GM10266 (cell line): Measurements from ENCODE around the gene EDN2.

ENCODE experiments used
- DNase-seq: peaks from one replicate; pipeline ENCODE4 v3.0.0; 2012; ENCODE audit errors: extremely low spot score
- CTCF ChIP-seq: IDR thresholded peaks from 2 replicates; pipeline ENCODE4 v1.5.1; 2012; ENCODE audit warnings: mild to moderate bottlenecking, low read depth; ENCODE audit not compliant: control insufficient read depth, insufficient read depth; ENCODE audit errors: missing control alignments

The EDN2 gene

DNA sequence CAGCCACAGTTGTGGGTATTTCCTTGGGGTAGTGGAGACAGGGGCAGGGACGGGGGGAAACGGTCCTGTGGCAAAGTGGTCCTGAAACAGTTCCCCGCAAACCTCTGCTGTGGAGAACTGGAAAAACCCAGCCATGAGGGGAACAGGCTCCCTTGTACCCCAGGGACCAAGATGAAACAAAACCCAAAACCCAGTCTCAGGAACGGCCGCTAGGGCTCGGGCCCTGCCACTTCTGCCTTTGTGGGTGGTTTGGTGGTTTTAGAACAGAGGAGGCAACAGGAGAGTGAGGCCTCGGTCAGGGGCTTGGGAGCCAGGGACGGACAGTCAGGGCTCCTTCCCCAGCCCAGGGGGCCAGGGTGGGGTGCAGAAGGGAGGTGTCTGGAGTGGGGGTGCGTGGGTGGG lies 24.8 kb upstream of the EDN2 start:
- peak; percentile 58 for DNase-seq
- TF ChIP-seq CTCF = no peak

GRCh38 chr1:41508290-41508689 lies 23.8 kb upstream of the EDN2 start:
- TF ChIP-seq CTCF = no peak
- no peak for DNase-seq

DNA sequence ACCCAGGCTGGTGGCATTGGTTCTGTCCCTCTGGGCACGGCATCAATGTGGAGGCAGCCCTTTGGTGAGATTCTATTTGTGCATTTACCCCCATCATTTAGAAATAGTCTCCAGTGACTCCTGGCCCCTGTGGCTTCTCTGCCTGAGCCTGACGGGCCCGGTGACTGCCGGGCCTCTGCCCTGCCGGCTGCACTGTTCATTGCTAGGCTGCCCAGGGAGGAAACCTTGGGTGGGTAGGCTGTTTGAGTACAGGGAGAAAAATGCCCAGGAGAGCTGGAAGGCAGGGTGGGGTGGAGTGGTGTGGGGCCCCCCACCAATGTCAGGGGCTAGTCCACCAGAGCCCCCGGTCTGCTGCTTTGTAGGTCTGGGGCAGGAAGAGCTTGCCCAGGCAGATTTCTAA lies 23.4 kb upstream of the EDN2 start:
- DNase-seq = no peak
- TF ChIP-seq CTCF = no peak

DNA sequence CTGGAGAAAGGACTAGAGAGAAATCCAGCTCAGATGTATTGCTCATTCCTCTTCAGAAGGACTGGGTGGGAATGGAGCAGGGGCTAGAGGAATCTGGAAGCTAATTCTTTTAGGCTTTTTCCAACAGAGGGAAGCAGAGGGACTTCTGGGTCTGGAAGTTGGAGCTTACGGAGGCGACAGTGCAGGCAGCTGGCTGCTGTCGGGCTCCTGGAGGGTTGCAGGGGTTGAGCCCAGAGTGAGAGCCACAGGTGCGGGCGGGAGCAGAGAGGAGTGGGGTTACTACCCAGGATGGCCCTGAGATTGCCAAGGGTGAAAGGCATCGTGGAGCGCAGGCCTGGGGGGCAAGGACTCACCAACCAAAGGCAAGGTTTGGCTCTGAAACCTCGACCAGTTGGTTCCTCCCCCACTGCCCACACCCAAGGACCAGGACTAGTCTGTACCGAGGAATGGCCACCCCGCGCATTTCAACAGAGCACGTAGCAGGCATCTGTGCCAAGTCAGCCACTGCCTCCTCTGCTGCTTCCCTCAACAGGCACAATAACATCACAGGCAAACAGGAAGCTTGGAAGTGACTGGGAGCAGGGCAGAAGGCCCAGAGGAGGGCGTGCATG lies 22.7 kb upstream of the EDN2 start:
- no peak for DNase-seq
- no peak for TF ChIP-seq CTCF

- DNase-seq = no peak
Measured at GRCh38 chr1:41504114-41505035, 19.9 kb upstream of the EDN2 start.

DNA sequence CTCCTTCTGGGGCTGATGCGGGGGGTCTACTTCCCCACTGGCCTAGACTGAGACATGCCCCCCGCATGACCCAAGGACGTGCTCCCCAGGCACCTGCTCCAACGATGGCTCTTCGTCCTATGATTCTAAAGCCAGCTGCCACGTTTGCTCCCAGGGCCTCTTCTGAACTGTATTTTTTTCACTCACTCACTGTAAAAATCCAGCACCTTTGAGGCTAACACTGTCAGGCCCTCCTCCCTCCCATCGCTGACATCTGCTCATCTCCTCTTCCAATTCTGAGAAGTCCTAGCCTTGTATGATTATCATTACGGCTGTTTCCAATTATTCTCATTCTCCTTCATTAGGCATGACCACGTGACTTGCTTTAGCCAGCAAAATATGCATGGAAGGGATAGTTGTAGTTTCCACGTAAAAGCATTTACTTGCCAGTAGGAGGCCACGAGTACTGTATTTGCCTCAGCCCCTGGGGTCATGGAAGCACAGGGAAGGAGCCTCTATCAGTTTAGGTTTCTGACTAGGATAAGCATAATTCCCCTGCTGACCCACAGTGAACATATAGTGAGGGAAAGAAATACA lies 19.1 kb upstream of the EDN2 start:
- DNase-seq = no peak
- TF ChIP-seq CTCF = no peak

More at GRCh38 chr1:41504114-41505035, 19.9 kb upstream of the EDN2 start:
- TF ChIP-seq CTCF = no peak

DNA sequence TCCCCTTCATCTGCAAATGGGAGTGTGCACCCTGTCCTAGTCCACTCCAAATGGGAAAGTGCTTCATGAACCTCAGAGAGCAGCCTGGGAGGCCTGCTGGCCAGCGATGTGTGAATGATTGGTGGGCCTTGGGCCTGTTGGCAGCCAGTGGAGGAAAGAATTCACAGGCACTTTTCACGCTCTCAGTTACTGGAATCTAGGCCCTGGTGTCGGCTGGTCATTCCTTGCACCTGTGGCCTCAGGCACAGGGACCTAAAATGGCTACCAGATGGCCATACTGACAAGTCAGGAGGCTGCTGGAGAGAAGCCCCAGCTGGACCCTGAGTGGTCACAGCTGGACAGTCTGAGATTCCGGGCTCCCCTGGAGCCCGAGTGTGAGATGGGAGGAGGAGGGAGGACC lies 18.4 kb upstream of the EDN2 start:
- TF ChIP-seq CTCF = no peak
- no peak for DNase-seq
